ENCODE measurements around the gene SOX13. TPM values are rescaled to one million over a fixed set of nuclear protein-coding genes. Genes with fewer than 3 reads are reported as not detected.

The SOX13 gene
- polyA plus RNA-seq, 1 donor (not counting 4 experiments of a cell fraction or from before 2014, with no cell fraction given): 4.9 TPM

DNA sequence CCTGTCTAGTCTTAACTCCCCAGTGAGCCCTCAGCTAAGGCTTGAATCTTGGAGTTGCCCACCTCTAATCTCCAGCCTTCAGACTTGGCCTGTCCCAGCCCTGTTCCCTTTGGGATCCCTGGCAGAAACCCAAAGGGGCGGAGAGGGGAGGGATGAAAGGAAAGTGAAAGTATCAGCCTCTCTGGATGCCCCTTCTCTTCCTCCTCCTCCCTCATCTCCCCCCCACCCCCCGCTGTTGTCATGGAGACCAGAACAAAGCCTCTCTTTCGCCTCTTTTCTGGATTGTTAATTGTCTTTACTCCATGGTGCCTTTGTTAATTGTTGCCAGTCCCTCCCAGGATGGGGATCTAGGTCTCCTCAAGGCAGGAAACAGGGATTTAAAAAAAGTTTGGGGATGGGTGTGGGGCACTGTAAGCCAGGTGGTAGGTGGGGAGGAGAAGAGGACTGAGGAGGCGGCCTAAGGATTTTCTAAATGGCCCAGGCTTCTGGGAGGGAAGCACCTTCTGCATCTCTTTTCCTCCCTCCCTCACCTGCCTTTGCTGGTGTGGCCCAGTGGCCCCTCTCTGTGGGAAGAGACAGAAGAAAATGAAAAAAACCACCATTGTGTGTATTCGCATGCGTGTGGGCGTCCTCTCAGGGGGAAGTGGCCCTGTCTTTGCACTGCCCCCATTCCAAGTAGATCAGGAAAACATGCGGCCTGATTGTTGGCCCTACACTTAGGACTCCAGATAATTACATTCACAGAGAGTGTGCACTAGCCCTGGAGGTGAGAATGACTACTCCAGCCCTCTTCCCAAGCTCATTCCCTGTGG, 7.5 kb upstream of the SOX13 start:
- Histone ChIP-seq H3K79me2 (ENCODE audit: control insufficient read depth, insufficient read depth, low read length) (no peaks in the 10 kb centered on the region), H3K4me3 (ENCODE audit: control insufficient read depth in 2 of 3, extremely low read depth in 1 of 3, insufficient read depth in 2 of 3, low read depth in 1 of 3, low read length in 3 of 3) (no peak overlapping the region), H4K20me1 (ENCODE audit: control insufficient read depth, extremely low read depth, insufficient read depth, low read length) (no peaks in the 10 kb centered on the region), H3K9ac (ENCODE audit: control insufficient read depth, extremely low read depth, insufficient read depth, low read length) (no peak overlapping the region), H3K4me1 (ENCODE audit: control insufficient read depth, extremely low read depth, insufficient read depth, low read length) (no peaks in the 10 kb centered on the region), H3K4me2 (ENCODE audit: control insufficient read depth, extremely low read depth, insufficient read depth, low read depth, low read length) (no peak overlapping the region), H3K27ac (ENCODE audit: control insufficient read depth, insufficient read depth, low read length) (no peak overlapping the region), H3K9me3 (ENCODE audit: control insufficient read depth, low read depth, low read length) (no peaks in the 10 kb centered on the region), H2AFZ (ENCODE audit: control insufficient read depth, low read length) (no peak overlapping the region), H3K27me3 (ENCODE audit: control insufficient read depth, extremely low read depth, insufficient read depth, low read length) (no peaks in the 10 kb centered on the region), H3K36me3 (ENCODE audit: control insufficient read depth in 2 of 2, extremely low read depth in 1 of 2, insufficient read depth in 2 of 2, low read length in 2 of 2) (no peaks in the 10 kb centered on the region), H3K9me1 (ENCODE audit: control insufficient read depth, extremely low read depth, insufficient read depth, low read length) (no peaks in the 10 kb centered on the region)
- no peak for TF ChIP-seq EZH2 (IDR thresholded peaks at IDR 0.05; ENCODE audit: low read length)
- TF ChIP-seq, protein P1, sequence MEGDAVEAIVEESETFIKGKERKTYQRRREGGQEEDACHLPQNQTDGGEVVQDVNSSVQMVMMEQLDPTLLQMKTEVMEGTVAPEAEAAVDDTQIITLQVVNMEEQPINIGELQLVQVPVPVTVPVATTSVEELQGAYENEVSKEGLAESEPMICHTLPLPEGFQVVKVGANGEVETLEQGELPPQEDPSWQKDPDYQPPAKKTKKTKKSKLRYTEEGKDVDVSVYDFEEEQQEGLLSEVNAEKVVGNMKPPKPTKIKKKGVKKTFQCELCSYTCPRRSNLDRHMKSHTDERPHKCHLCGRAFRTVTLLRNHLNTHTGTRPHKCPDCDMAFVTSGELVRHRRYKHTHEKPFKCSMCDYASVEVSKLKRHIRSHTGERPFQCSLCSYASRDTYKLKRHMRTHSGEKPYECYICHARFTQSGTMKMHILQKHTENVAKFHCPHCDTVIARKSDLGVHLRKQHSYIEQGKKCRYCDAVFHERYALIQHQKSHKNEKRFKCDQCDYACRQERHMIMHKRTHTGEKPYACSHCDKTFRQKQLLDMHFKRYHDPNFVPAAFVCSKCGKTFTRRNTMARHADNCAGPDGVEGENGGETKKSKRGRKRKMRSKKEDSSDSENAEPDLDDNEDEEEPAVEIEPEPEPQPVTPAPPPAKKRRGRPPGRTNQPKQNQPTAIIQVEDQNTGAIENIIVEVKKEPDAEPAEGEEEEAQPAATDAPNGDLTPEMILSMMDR (optimal IDR thresholded peaks at IDR 0.05 in 1 of 3, IDR thresholded peaks at IDR 0.05 in 1 of 3, conservative IDR thresholded peaks at IDR 0.05 in 1 of 3; ENCODE audit: extremely low read depth in 1 of 3, insufficient read depth in 2 of 3, low read length in 3 of 3): no peak
- no peak for FAIRE-seq
- dilution Hi-C loops (cut with MboI; ENCODE audit: extremely low pct_ligation_motif_present, low sequenced_read_pairs): no loop called here
- no peak for DNase-seq (ENCODE audit: low read depth, low spot score)

DNA sequence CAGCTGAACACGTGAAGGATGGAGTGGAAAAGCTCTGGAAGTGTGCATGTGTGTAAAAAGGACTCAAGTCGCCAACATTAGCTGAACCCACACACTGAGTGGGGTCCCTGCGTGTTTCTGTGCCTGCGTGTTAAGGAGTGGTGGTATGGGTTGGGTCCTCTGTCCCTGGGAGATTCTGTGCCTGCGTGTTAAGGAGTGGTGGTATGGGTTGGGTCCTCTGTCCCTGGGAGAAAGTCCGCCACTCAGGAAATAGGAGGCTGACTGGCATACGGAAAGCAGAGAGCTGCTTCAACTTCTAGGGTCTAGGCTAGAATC, 7.0 kb upstream of the SOX13 start:
- dilution Hi-C loops (cut with MboI; ENCODE audit: extremely low pct_ligation_motif_present, low sequenced_read_pairs): no loop called here

More for the DNA sequence above, 7.0 kb upstream of the SOX13 start:
- no peak for DNase-seq (ENCODE audit: low read depth, low spot score)
- no peaks in the 10 kb centered on the region for H3K79me2 ChIP-seq (ENCODE audit: control insufficient read depth, insufficient read depth, low read length)
- H3K9me3 ChIP-seq (ENCODE audit: control insufficient read depth, low read depth, low read length): no peaks in the 10 kb centered on the region
- H3K9ac ChIP-seq (ENCODE audit: control insufficient read depth, extremely low read depth, insufficient read depth, low read length): no peak overlapping the region
- no peaks in the 10 kb centered on the region for H4K20me1 ChIP-seq (ENCODE audit: control insufficient read depth, extremely low read depth, insufficient read depth, low read length)
- no peak overlapping the region for H2AFZ ChIP-seq (ENCODE audit: control insufficient read depth, low read length)
- H3K4me2 ChIP-seq (ENCODE audit: control insufficient read depth, extremely low read depth, insufficient read depth, low read depth, low read length): no peak overlapping the region
- no peaks in the 10 kb centered on the region for H3K36me3 ChIP-seq (ENCODE audit: control insufficient read depth in 2 of 2, extremely low read depth in 1 of 2, insufficient read depth in 2 of 2, low read length in 2 of 2)
- no peak overlapping the region for H3K4me3 ChIP-seq (ENCODE audit: control insufficient read depth in 2 of 3, extremely low read depth in 1 of 3, insufficient read depth in 2 of 3, low read depth in 1 of 3, low read length in 3 of 3)
- no peaks in the 10 kb centered on the region for H3K9me1 ChIP-seq (ENCODE audit: control insufficient read depth, extremely low read depth, insufficient read depth, low read length)
- no peak for FAIRE-seq
- H3K27me3 ChIP-seq (ENCODE audit: control insufficient read depth, extremely low read depth, insufficient read depth, low read length): no peaks in the 10 kb centered on the region
- H3K27ac ChIP-seq (ENCODE audit: control insufficient read depth, insufficient read depth, low read length): no peak overlapping the region
- no peaks in the 10 kb centered on the region for H3K4me1 ChIP-seq (ENCODE audit: control insufficient read depth, extremely low read depth, insufficient read depth, low read length)
- TF ChIP-seq EZH2 (IDR thresholded peaks at IDR 0.05; ENCODE audit: low read length): no peak
- TF ChIP-seq, protein P1 (optimal IDR thresholded peaks at IDR 0.05 in 1 of 3, IDR thresholded peaks at IDR 0.05 in 1 of 3, conservative IDR thresholded peaks at IDR 0.05 in 1 of 3; ENCODE audit: extremely low read depth in 1 of 3, insufficient read depth in 2 of 3, low read length in 3 of 3): no peak
